Effector CD4-positive, alpha-beta T cell (primary cell): ENCODE results near the gene HDC.

Experiments
- DNase-seq: peaks from one replicate; pipeline ENCODE4 v3.0.0-alpha.2; 2020

Gene HDC

GRCh38 chr15:50251638-50252182, 13.8 kb downstream of the HDC start:
- DNase-seq, result no peak

GRCh38 chr15:50250760-50251394, 14.6 kb downstream of the HDC start:
- no peak for DNase-seq

- DNase-seq, result no peak
Observed at GRCh38 chr15:50249704-50250103, 15.8 kb downstream of the HDC start.

- DNase-seq, result no peak
Observed at GRCh38 chr15:50248994-50249582, 16.4 kb downstream of the HDC start.

GRCh38 chr15:50247819-50248655, 17.5 kb downstream of the HDC start:
- no peak for DNase-seq

- DNase-seq, result no peak
Observed at GRCh38 chr15:50246631-50247030, 18.9 kb downstream of the HDC start.

- DNase-seq, result no peak
Observed at GRCh38 chr15:50244959-50245624, 20.4 kb downstream of the HDC start.

GRCh38 chr15:50244153-50244552, 21.4 kb downstream of the HDC start:
- no peak for DNase-seq

GRCh38 chr15:50241684-50242450, 23.7 kb downstream of the HDC start:
- no peak for DNase-seq

- DNase-seq, result no peak
Observed at GRCh38 chr15:50238255-50238654, 27.3 kb downstream of the HDC start.

GRCh38 chr15:50236433-50236832, 29.1 kb downstream of the HDC start:
- no peak for DNase-seq

GRCh38 chr15:50235794-50236193, 29.7 kb downstream of the HDC start:
- DNase-seq, result no peak

- no peak for DNase-seq
Observed at GRCh38 chr15:50234764-50235163, 30.8 kb downstream of the HDC start.

- DNase-seq, result no peak
Observed at GRCh38 chr15:50233192-50233736, 32.3 kb downstream of the HDC start.

- no peak for DNase-seq
Observed at GRCh38 chr15:50232791-50233190, 32.7 kb downstream of the HDC start.

GRCh38 chr15:50231761-50232160, 33.8 kb downstream of the HDC start:
- DNase-seq, result no peak

- DNase-seq, result no peak
Observed at GRCh38 chr15:50229336-50229735, 36.2 kb downstream of the HDC start.

GRCh38 chr15:50228866-50229265, 36.7 kb downstream of the HDC start:
- no peak for DNase-seq

- no peak for DNase-seq
Observed at GRCh38 chr15:50227076-50227475, 38.5 kb downstream of the HDC start.

- no peak for DNase-seq
Observed at GRCh38 chr15:50225938-50226337, 39.6 kb downstream of the HDC start.

- DNase-seq, result no peak
Observed at GRCh38 chr15:50225057-50225456, 40.5 kb downstream of the HDC start.

- DNase-seq, result no peak
Observed at GRCh38 chr15:50224606-50225005, 40.9 kb downstream of the HDC start.
